Measurements from ENCODE around the gene GRM3. TPM values are rescaled to one million over a fixed set of nuclear protein-coding genes. Genes with fewer than 3 reads are reported as not detected.

Gene GRM3
- not detected in 2 replicates for total RNA-seq

GRCh38 chr7:86643561-86644281 lies at the start of gene GRM3:
GRM3 (plus strand) TSS chr7:86643909; CDS start chr7:86765146, 121,237 bp downstream.

